Measurements from ENCODE around the gene HSCB. TPM values are rescaled to one million over a fixed set of nuclear protein-coding genes. Genes with fewer than 3 reads are reported as not detected.
"Not testable (repeated sequence)": the region's sequence is repeated elsewhere in the genome, so short reads cannot be mapped to it uniquely, and the experiment has no call there.

The HSCB gene
- total RNA-seq, 4 donors from 2014 or later = 10.7 to 30.6 (median 25.6) TPM

DNA sequence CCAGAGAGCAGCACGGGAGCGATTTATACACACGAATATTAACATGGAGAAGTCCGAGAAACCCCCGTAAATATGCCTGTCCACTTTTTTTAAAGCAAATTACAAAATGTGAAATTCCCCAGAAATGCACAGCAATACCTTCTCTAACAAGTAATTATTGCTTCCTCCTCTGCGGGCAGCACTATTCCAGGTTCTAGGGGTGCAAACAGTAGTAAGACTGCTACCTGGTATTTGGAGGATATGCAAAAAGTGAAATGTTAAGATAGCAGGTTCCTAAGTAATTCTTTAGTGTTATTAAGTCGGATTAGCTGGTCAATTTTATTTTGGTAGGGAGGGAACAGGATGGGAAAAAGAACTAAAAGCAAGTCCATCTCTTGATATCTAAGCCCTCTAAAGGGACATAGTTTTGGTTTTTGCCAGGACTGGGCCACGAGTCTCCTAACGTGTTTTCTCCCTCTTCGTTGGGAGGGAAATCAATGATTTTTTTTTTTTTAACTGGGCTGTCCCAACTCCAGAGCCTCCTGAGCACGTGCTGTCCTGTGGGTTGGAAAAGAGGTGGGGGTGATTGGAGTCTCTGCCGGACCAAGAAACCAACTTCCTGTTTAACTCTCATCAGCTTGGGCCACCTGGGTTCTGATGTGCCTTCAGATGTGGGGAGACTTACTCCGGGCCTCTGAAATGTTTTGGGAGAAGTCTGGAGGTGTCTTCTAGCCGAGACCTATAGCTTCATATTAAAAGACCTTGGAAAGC, 60.2 kb downstream of the HSCB start:
- WGBS, 2 donors = 43 to 52% methylated on average over 14 of the region's 14 CpGs
- intact Hi-C loops (cut with DNase I) = no loop called here
- TF ChIP-seq, protein P1, sequence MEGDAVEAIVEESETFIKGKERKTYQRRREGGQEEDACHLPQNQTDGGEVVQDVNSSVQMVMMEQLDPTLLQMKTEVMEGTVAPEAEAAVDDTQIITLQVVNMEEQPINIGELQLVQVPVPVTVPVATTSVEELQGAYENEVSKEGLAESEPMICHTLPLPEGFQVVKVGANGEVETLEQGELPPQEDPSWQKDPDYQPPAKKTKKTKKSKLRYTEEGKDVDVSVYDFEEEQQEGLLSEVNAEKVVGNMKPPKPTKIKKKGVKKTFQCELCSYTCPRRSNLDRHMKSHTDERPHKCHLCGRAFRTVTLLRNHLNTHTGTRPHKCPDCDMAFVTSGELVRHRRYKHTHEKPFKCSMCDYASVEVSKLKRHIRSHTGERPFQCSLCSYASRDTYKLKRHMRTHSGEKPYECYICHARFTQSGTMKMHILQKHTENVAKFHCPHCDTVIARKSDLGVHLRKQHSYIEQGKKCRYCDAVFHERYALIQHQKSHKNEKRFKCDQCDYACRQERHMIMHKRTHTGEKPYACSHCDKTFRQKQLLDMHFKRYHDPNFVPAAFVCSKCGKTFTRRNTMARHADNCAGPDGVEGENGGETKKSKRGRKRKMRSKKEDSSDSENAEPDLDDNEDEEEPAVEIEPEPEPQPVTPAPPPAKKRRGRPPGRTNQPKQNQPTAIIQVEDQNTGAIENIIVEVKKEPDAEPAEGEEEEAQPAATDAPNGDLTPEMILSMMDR (IDR thresholded peaks at IDR 0.05) = no peak
- TF ChIP-seq POLR2A (IDR thresholded peaks at IDR 0.05) = peak in 1 of 2 donors; percentile 44
- peak; percentile 62 to 63 for DNase-seq
- Histone ChIP-seq H3K36me3 (peaks cover 3 to 24% of the 10 kb centered on the region in 2 donors), H3K4me3 (replicated peaks in 1 of 3) (peak overlapping the region in 2 of 3 donors; percentile 7 to 95), H3K4me1 (peaks cover 19 to 26% of the 10 kb centered on the region in 2 donors), H3K27ac (peak overlapping the region; percentile 98 to 100 (median 99)), H3K27me3 (no peaks in the 10 kb centered on the region), H3K9me3 (no peaks in the 10 kb centered on the region)

DNA sequence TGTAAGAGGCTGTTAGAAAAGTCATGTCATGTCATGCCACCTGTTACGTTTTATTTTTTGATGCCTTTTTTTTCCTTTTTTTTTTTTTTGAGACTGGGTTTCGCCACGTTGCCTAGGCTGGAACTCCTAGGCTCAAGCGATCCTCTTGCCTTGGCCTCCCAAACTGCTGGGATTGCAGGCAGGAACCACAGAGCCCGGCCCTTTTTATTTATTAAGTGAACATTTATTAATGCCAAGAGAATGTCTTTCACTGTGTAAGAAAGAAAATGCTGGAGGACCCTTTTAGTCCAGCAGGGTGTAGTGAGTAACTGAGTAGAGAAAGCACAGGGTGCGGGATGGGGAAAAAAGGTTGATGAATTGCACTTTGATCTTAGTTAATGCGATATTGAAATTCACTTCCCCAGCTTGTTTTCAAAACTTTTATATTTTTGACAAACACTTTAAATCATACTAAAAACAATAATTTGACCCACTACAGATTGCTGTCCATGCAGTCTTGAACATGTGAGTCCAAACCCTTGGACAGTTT, 60.8 kb downstream of the HSCB start:
- Histone ChIP-seq H3K9me3 (no peaks in the 10 kb centered on the region), H3K4me3 (replicated peaks in 1 of 3) (no peak overlapping the region), H3K27ac (peak overlapping the region; percentile 98 to 100 (median 99)), H3K36me3 (peaks cover 0 to 17% of the 10 kb centered on the region in 2 donors), H3K4me1 (peaks cover 13 to 19% of the 10 kb centered on the region in 2 donors), H3K27me3 (no peaks in the 10 kb centered on the region)
- intact Hi-C loops (cut with DNase I) = no loop called here
- DNase-seq = no peak
- TF ChIP-seq POLR2A (IDR thresholded peaks at IDR 0.05) = no peak
- TF ChIP-seq, protein P1 (IDR thresholded peaks at IDR 0.05) = no peak
- WGBS, 2 donors = 83 to 84% methylated on average over 7 of the region's 7 CpGs

DNA sequence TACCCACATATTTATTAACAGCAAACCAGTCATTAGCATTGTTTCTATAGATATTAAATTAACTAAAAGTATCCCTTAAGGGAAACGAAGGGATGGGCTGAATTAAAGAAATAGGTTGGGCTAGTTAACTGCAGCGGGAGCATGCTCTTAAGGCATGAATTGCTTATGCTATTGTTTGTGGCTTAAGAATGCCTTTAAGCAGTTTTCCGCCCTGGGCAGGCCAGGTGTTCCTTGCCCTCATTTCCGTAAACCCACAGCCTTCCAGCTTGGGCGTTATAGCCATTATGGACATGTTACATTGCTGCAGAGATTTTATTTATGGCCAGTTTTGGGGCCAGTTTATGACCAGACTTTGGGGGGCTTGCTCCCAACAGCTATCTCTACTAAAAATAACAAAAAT, 63.6 kb downstream of the HSCB start:
- H3K36me3 ChIP-seq; H3K9me3 ChIP-seq; DNase-seq; intact Hi-C loops (cut with DNase I); H3K27me3 ChIP-seq; H3K4me3 ChIP-seq (replicated peaks in 1 of 3); H3K27ac ChIP-seq: not testable (repeated sequence)
- peaks cover 11 to 17% of the 10 kb centered on the region in 2 donors for H3K4me1 ChIP-seq
- WGBS, 2 donors = 93 to 99% methylated on average over 5 of the region's 5 CpGs

Other genes starting within 250 kb of the HSCB start
- 10 to 100 TPM; 49.8 to 99.7 (median 79.7) TPM for gene TTC28, start 62.2 kb upstream of the HSCB start, total RNA-seq
- 10 to 100 TPM in 2 of 4 donors, 1 to 10 TPM in 2; 7.1 to 16.0 (median 9.4) TPM for gene CHEK2, start 219 bp upstream of the HSCB start, total RNA-seq
- 10 to 100 TPM; 21.2 to 40.2 (median 26.5) TPM for gene CCDC117, start 30.7 kb downstream of the HSCB start, total RNA-seq
- 100 to 1,000 TPM; 301 to 513 (median 421) TPM for gene XBP1, start 58.5 kb downstream of the HSCB start, total RNA-seq
- gene ZNRF3, start 141.5 kb downstream of the HSCB start, total RNA-seq = 10 to 100 TPM; 10.4 to 18.0 (median 14.2) TPM